Astrocyte of the cerebellum (primary cell): ENCODE measurements around the gene ULBP2.
"Not testable (repeated sequence)": the region's sequence is repeated elsewhere in the genome, so short reads cannot be mapped to it uniquely, and the experiment has no call there.

Source experiments
- DNase-seq: peaks from one replicate; pipeline ENCODE4 v3.0.0-alpha.2; 2011; ENCODE audit warnings: low read depth
- H3K4me3 ChIP-seq: 2 replicates; pipeline ENCODE4 v1.5.1; 2011; ENCODE audit warnings: mild to moderate bottlenecking, low read depth, low read length, moderate library complexity
- CTCF ChIP-seq: IDR thresholded peaks from 2 replicates; pipeline ENCODE4 v1.5.1; 2012; ENCODE audit warnings: low read length, low read depth, moderate library complexity, mild to moderate bottlenecking; ENCODE audit errors: missing control alignments
- in situ Hi-C: cut with HindIII; loops from 2 replicates; pipeline ENCODE4 v1.10.0; 2017; ENCODE audit warnings: low sequenced_read_pairs

Gene ULBP2

GRCh38 chr6:149951626-149952025 is 9.8 kb downstream of the ULBP2 start:
- in situ Hi-C loops: no loop called here
- no peak for TF ChIP-seq CTCF
- H3K4me3 ChIP-seq: no peak overlapping the region
- no peak for DNase-seq

GRCh38 chr6:149953390-149953789 is 11.6 kb downstream of the ULBP2 start:
- H3K4me3 ChIP-seq, in situ Hi-C loops, DNase-seq: not testable (repeated sequence)

GRCh38 chr6:149953934-149954327 is 12.1 kb downstream of the ULBP2 start:
- H3K4me3 ChIP-seq, in situ Hi-C loops, DNase-seq: not testable (repeated sequence)

- H3K4me3 ChIP-seq, DNase-seq, in situ Hi-C loops: not testable (repeated sequence)
Observed at GRCh38 chr6:149954328-149954983, 12.6 kb downstream of the ULBP2 start.

- DNase-seq, H3K4me3 ChIP-seq, in situ Hi-C loops: not testable (repeated sequence)
Observed at GRCh38 chr6:149954984-149955653, 13.3 kb downstream of the ULBP2 start.

- in situ Hi-C loops, DNase-seq, H3K4me3 ChIP-seq: not testable (repeated sequence)
Observed at GRCh38 chr6:149955654-149956317, 14.0 kb downstream of the ULBP2 start.

- H3K4me3 ChIP-seq, in situ Hi-C loops, DNase-seq: not testable (repeated sequence)
Observed at GRCh38 chr6:149958124-149958523, 16.3 kb downstream of the ULBP2 start.

- H3K4me3 ChIP-seq, DNase-seq, in situ Hi-C loops: not testable (repeated sequence)
Observed at GRCh38 chr6:149959806-149960205, 18.0 kb downstream of the ULBP2 start.

- in situ Hi-C loops: no loop called here
Observed at GRCh38 chr6:149960488-149960887, 18.7 kb downstream of the ULBP2 start.

More at GRCh38 chr6:149960488-149960887, 18.7 kb downstream of the ULBP2 start:
- TF ChIP-seq CTCF: no peak
- no peak overlapping the region for H3K4me3 ChIP-seq
- no peak for DNase-seq
